A549 (cell line): ENCODE data around the gene IKZF5. TPM values are rescaled to one million over a fixed set of nuclear protein-coding genes. Genes with fewer than 3 reads are reported as not detected.

Experiments
- ATAC-seq, 2 experiments: fragments of 200-7000 bp in 1 of 2; fragments of >200 bp in 1 of 2; cut with Nextera tagmentation in 1 of 2; cut with Tn5 transposase in 1 of 2; 3 replicates each; pipeline versions ENCODE4 v1.8.0 to v1.9.1; 2018 to 2020; ENCODE audit warnings: mild to moderate bottlenecking in 1 of 2, moderate library complexity in 1 of 2
- CTCF ChIA-PET: fragments of 300-600 bp; sonication (Branson Sonifier 250); formaldehyde crosslinking; extraction: SDS; loops from one replicate; lab custom pipeline; 2021; ENCODE audit warnings: antibody characterized with exemption, inconsistent platforms; lab: Yijun Ruan, JAX
- POLR2A ChIA-PET: fragments of 350-600 bp; formaldehyde crosslinking; extraction: SDS; loops from one replicate; lab custom pipeline; 2021; ENCODE audit warnings: antibody characterized with exemption, inconsistent platforms; lab: Yijun Ruan, JAX
- DNase-seq, 2 experiments: peaks; one replicate each; pipeline versions ENCODE4 v3.0.0 to v3.0.0-alpha.2; 2011 to 2016; ENCODE audit warnings: low read depth in 1 of 2, low spot score in 1 of 2
- FAIRE-seq: peaks from 2 replicates; lab custom pipeline; 2011; peaks lifted over from hg19 to GRCh38; lab: Jason Lieb, UNC
- H3K27ac ChIP-seq, 2 experiments: fragments of >200 bp; sonication (Bioruptor Twin); formaldehyde crosslinking; 3 replicates each; pipeline ENCODE4 v1.5.1; 2016 to 2017
- H3K4me1 ChIP-seq: fragments of >200 bp; sonication (Bioruptor Twin); formaldehyde crosslinking; 3 replicates; pipeline ENCODE4 v1.6.1; 2016
- H3K4me2 ChIP-seq: fragments of >200 bp; sonication (Bioruptor Twin); formaldehyde crosslinking; 3 replicates; pipeline ENCODE4 v1.6.1; 2016
- H3K4me3 ChIP-seq: fragments of >200 bp; sonication (Bioruptor Twin); formaldehyde crosslinking; 3 replicates; pipeline ENCODE4 v1.5.1; 2016
- H3K9me3 ChIP-seq: fragments of >200 bp; sonication (Bioruptor Twin); formaldehyde crosslinking; 3 replicates; pipeline ENCODE4 v1.6.1; 2016
- CBX8 ChIP-seq: fragments of 200-600 bp; sonication (generic); IDR thresholded peaks from 2 replicates; pipeline ENCODE4 v1.6.1; 2016
- CHD4 ChIP-seq: fragments of 200-600 bp; sonication (generic); IDR thresholded peaks from 2 replicates; pipeline ENCODE4 v1.6.1; 2016; ENCODE audit warnings: antibody characterized with exemption, mild to moderate bottlenecking, borderline replicate concordance
- FOSB ChIP-seq: fragments of 250-450 bp; sonication (Bioruptor Pico); IDR thresholded peaks from 2 replicates; pipeline ENCODE4 v1.5.0; 2020; ENCODE audit warnings: mild to moderate bottlenecking, moderate library complexity
- FOSL2 ChIP-seq, 2 experiments: fragments of 450-650 bp in 1 of 2; fragments of >200 bp in 1 of 2; sonication (Bioruptor Twin) in 1 of 2; formaldehyde crosslinking; IDR thresholded peaks; 2 replicates each; pipeline versions ENCODE4 v1.5.0 to v1.6.1; 2016 to 2020; ENCODE audit warnings: mild to moderate bottlenecking in 1 of 2, moderate library complexity in 1 of 2
- HOXA7 ChIP-seq: fragments of 250-450 bp; sonication (Bioruptor Pico); IDR thresholded peaks from 2 replicates; pipeline ENCODE4 v1.5.0; 2020; ENCODE audit warnings: mild to moderate bottlenecking, moderate library complexity
- HOXB5 ChIP-seq: fragments of 250-450 bp; sonication (Bioruptor Pico); IDR thresholded peaks from 2 replicates; pipeline ENCODE4 v1.5.0; 2020; ENCODE audit warnings: mild to moderate bottlenecking, moderate library complexity
- JUNB ChIP-seq: fragments of >200 bp; sonication (Bioruptor Twin); formaldehyde crosslinking; IDR thresholded peaks from 2 replicates; pipeline ENCODE4 v1.6.1; 2016
- KDM1A ChIP-seq: fragments of 200-600 bp; sonication (generic); IDR thresholded peaks from 2 replicates; pipeline ENCODE4 v1.6.1; 2016; ENCODE audit warnings: low read depth, mild to moderate bottlenecking
- NFE2L2 ChIP-seq: fragments of 150-350 bp; conservative IDR thresholded peaks from 2 replicates; pipeline ENCODE4 v1.6.1; 2014; ENCODE audit warnings: low read length
- RAD21 ChIP-seq, 2 experiments: fragments of >200 bp in 1 of 2; sonication (Bioruptor Twin) in 1 of 2; formaldehyde crosslinking in 1 of 2; IDR thresholded peaks in 1 of 2; conservative IDR thresholded peaks in 1 of 2; 2 replicates in 1 of 2; 3 replicates in 1 of 2; pipeline ENCODE4 v1.6.1; 2012 to 2018; ENCODE audit warnings: inconsistent platforms in 1 of 2
- ZNF302 ChIP-seq: fragments of 250-450 bp; sonication (Bioruptor Pico); IDR thresholded peaks from 2 replicates; pipeline ENCODE4 v1.9.0; 2021; ENCODE audit warnings: inconsistent platforms, mild to moderate bottlenecking, moderate library complexity
- WGBS: methylation state at CpG from one replicate; pipeline ENCODE4 v1.1.6; 2017; ENCODE audit errors: missing lambda C conversion rate; 5-methylcytosine and 5-hydroxymethylcytosine counted together
- polyA plus RNA-seq, 4 experiments: library from polyadenylated mRNA; depleted of rRNA in 3 of 4; stranded (reverse); fragments of >200 nt; fragmentation: RNase III in 1 of 4; extraction: RNeasy Plus Mini Kit Qiagen cat#74134 plus additional on column Dnase treatment in 1 of 4; gene quantifications; 2 replicates in 3 of 4; 3 replicates in 1 of 4; pipeline ENCODE4 v1.2.3, GENCODE V29; 2011 to 2017
- TF ChIP-seq, protein P1 (sequence below): fragments of 250-450 bp; sonication (Bioruptor Pico); IDR thresholded peaks from 2 replicates; pipeline ENCODE4 v1.5.0; 2021; ENCODE audit warnings: mild to moderate bottlenecking, moderate library complexity, borderline replicate concordance
- TF ChIP-seq, protein P2 (sequence below): IDR thresholded peaks from 2 replicates; pipeline ENCODE4 v1.6.1; 2012
- TF ChIP-seq, protein P3 (sequence below): fragments of 450-650 bp; IDR thresholded peaks from 2 replicates; pipeline ENCODE4 v1.6.1; 2014; ENCODE audit warnings: antibody characterized with exemption

IKZF5 gene
- polyA plus RNA-seq, 2 of the 4 experiments (the other 2 are of a cell fraction), result 5.0 to 10.2 TPM

DNA sequence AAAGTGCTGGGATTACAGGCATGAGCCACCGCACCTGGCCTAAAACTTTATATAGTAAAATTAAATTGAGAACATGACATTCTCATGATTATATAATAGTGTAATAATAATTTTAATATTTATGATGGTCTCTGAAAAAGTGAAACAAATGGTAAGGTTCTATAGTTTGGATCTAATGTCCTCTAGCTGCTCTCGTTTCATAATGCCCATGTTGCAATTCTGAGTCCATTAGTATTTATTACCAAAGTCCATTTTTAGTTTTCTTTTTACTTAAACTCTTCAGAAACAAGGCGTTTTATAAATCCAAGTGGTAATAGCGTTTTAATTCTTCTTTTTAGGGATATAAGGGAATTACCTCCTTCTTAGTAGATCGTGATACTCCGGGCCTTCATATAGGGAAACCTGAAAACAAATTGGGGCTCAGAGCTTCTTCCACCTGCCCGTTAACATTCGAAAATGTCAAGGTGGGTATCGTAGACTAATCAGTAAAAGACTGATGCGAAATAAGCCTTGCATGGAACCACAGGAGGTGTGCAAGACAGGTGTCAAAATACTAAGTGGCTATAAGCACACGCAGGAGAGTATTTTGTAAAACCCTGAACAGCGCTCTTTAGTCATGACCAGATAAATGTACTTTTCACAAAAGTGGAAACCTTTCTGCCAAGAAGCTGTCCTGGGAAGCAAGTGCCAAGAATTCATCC, 34.3 kb upstream of the IKZF5 start (continued):
- TF ChIP-seq, protein P1, sequence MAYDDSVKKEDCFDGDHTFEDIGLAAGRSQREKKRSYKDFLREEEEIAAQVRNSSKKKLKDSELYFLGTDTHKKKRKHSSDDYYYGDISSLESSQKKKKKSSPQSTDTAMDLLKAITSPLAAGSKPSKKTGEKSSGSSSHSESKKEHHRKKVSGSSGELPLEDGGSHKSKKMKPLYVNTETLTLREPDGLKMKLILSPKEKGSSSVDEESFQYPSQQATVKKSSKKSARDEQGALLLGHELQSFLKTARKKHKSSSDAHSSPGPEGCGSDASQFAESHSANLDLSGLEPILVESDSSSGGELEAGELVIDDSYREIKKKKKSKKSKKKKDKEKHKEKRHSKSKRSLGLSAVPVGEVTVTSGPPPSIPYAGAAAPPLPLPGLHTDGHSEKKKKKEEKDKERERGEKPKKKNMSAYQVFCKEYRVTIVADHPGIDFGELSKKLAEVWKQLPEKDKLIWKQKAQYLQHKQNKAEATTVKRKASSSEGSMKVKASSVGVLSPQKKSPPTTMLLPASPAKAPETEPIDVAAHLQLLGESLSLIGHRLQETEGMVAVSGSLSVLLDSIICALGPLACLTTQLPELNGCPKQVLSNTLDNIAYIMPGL (CRISPR knock-in tag), result no peak
- TF ChIP-seq, protein P2, sequence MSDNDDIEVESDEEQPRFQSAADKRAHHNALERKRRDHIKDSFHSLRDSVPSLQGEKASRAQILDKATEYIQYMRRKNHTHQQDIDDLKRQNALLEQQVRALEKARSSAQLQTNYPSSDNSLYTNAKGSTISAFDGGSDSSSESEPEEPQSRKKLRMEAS, result no peak
- TF ChIP-seq NFE2L2 (no peak), RAD21 (conservative IDR thresholded peaks at IDR 0.05 in 1 of 2, IDR thresholded peaks at IDR 0.05 in 1 of 2) (no peak), CBX8 (no peak), HOXA7 (CRISPR knock-in tag) (no peak), CHD4 (no peak)
- TF ChIP-seq, all 56 proteins: peak for 0

DNA sequence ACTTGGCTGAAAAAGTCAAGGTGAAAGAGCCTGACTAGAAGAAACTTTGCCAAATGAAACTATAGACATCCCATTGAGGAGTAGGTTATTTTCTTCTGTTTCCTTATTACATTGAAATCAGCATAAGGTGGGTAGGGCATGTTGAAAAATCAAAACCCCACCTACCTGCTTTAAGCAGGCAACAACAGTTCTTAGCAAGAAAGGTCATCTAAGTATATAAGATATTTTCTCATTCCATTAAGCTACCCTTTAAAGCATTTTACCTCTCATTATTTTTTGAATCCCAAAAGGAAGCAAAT, 31.0 kb upstream of the IKZF5 start:
- ATAC-seq, result no peak
- H3K4me3 ChIP-seq, result no peak overlapping the region
- no peak overlapping the region for H3K27ac ChIP-seq
- no peak for FAIRE-seq
- H3K4me2 ChIP-seq, result no peak overlapping the region
- H3K4me1 ChIP-seq, result no peaks in the 10 kb centered on the region
- ChIA-PET CTCF (interaction anchor here (1.0 to 9.2 kb wide), 4 partner anchors 8 to 521 kb away, joined by 3 to 130 read pairs (median 36); partner anchors contain the start of gene BUB3), POLR2A (no interaction called here)
- no peaks in the 10 kb centered on the region for H3K9me3 ChIP-seq
- TF ChIP-seq ZNF302 (CRISPR knock-in tag), result no peak
- no peak for TF ChIP-seq KDM1A
- no peak for TF ChIP-seq RAD21 (conservative IDR thresholded peaks at IDR 0.05 in 1 of 2, IDR thresholded peaks at IDR 0.05 in 1 of 2)
- TF ChIP-seq CHD4, result no peak
- TF ChIP-seq, protein P3, sequence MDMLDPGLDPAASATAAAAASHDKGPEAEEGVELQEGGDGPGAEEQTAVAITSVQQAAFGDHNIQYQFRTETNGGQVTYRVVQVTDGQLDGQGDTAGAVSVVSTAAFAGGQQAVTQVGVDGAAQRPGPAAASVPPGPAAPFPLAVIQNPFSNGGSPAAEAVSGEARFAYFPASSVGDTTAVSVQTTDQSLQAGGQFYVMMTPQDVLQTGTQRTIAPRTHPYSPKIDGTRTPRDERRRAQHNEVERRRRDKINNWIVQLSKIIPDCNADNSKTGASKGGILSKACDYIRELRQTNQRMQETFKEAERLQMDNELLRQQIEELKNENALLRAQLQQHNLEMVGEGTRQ, result no peak
- TF ChIP-seq, protein P2, result no peak
- no peak for TF ChIP-seq HOXB5 (CRISPR knock-in tag)
- no peak for TF ChIP-seq JUNB
- no peak for TF ChIP-seq FOSB (CRISPR knock-in tag)
- DNase-seq, result no peak

DNA sequence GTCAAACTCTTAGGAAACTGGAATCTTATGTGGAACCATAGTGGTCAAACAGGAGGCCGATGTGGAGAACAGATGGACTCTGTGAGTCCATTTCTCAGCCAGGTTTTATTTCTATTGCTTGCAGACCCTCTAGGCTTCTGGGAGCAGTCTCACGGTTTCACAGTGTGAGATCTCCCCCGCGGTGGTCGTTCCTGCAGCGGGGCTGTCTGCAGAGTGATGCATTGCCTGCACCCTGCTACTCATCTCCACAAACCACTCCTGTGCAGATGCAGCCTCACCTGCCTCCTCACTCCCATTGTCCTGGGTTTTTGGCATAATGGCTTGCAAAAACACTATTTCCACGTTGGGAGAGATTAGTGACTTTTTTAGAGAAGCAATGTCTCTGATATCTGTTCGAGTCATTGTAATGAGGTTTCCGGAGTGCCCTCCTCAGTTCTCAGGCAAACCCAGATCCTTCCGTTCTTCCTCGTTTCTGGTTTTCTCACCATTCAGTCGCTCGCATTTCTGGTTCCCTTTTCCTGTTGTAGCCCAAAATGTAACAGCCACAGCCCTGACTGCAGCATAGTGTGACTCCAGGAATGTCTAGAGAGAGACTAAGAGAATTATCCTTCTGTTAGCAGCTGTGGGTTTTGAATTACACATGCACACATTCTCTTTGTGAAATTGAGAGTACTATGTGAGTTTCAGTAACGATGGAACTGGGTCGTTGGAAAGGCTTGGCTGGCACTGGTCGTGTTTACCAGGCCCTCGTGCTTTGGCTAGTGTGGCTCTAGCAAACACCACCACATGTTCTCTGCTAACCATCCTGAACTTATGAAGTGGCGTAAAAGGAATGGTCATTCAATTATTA, 30.4 kb upstream of the IKZF5 start:
- ATAC-seq (no peak), FAIRE-seq (no peak), DNase-seq (no peak)
- no peak for TF ChIP-seq FOSL2 (IDR thresholded peaks at IDR 0.05)
- TF ChIP-seq FOSL2 (CRISPR knock-in tag; IDR thresholded peaks at IDR 0.05), result no peak
- 82% methylated on average over 18 of the region's 18 CpGs for WGBS
- H3K27ac ChIP-seq, result no peak overlapping the region
- H3K9me3 ChIP-seq, result no peaks in the 10 kb centered on the region
- H3K4me3 ChIP-seq, result no peak overlapping the region
- H3K4me1 ChIP-seq, result no peaks in the 10 kb centered on the region
- ChIA-PET POLR2A (no interaction called here), CTCF (interaction anchor here (1.0 to 9.2 kb wide), 5 partner anchors 17 to 521 kb away, joined by 3 to 130 read pairs (median 5); partner anchors contain the start of gene BUB3)
- no peak overlapping the region for H3K4me2 ChIP-seq
